ENCODE measurements around the gene CDK14.

The CDK14 gene

GRCh38 chr7:90850066-90850465 lies 253.9 kb downstream of the CDK14 start:
- Histone ChIP-seq H3K4me1 (ENCODE audit: insufficient read depth, low read length) (no peaks in the 10 kb centered on the region), H3K9ac (ENCODE audit: low read depth, low read length) (no peak overlapping the region), H3K36me3 (ENCODE audit: insufficient read depth, low read length) (no peaks in the 10 kb centered on the region), H3K9me3 (ENCODE audit: control insufficient read depth, insufficient read depth, low read length) (no peaks in the 10 kb centered on the region)

- no peaks in the 10 kb centered on the region for H3K36me3 ChIP-seq (ENCODE audit: insufficient read depth, low read length)
- H3K9ac ChIP-seq (ENCODE audit: low read depth, low read length): no peak overlapping the region
- H3K4me1 ChIP-seq (ENCODE audit: insufficient read depth, low read length): no peaks in the 10 kb centered on the region
- H3K9me3 ChIP-seq (ENCODE audit: control insufficient read depth, insufficient read depth, low read length): no peaks in the 10 kb centered on the region
Measured at GRCh38 chr7:90850471-90850870, 254.3 kb downstream of the CDK14 start.

- no peaks in the 10 kb centered on the region for H3K4me1 ChIP-seq (ENCODE audit: insufficient read depth, low read length)
- H3K9ac ChIP-seq (ENCODE audit: low read depth, low read length): no peak overlapping the region
- H3K36me3 ChIP-seq (ENCODE audit: insufficient read depth, low read length): no peaks in the 10 kb centered on the region
- no peaks in the 10 kb centered on the region for H3K9me3 ChIP-seq (ENCODE audit: control insufficient read depth, insufficient read depth, low read length)
Measured at GRCh38 chr7:90853205-90853604, 257.1 kb downstream of the CDK14 start.

DNA sequence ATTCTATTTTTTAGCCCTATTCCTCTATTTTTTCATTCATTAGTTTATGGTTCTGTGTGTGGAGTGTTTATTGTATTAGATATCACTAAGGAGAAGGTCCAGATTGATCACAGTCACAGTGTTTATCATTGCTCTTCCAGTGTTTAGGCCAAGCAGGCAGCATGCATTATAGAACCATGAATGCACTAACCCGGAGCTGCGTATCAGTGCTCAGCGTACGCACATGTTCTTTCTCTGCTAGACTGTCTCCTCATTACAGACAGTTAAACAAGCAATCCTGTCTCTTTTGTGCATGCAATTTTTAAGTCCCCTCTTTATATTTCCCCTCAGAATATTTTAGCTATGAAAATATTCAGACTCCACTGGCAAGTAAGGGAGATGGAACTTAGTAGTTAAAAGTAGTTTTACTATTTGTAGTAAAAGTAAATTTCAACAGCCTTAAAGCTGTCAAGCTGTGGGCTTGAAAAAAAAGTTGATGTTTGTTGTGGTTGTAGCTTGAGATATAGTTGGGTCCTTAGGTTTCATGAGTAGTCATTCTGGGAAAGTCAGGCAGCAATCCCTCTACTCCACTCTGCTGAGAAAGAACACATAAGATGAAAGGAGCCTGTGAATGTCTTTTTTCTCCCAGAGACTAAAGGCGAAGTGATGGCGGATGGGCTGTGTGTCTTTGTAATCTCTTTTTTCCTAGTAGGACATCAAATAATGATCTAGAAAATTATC lies 260.4 kb downstream of the CDK14 start:
- H3K4me1 ChIP-seq (ENCODE audit: insufficient read depth, low read length): no peaks in the 10 kb centered on the region
- no peaks in the 10 kb centered on the region for H3K9me3 ChIP-seq (ENCODE audit: control insufficient read depth, insufficient read depth, low read length)
- no peaks in the 10 kb centered on the region for H3K36me3 ChIP-seq (ENCODE audit: insufficient read depth, low read length)
- no peak overlapping the region for H3K9ac ChIP-seq (ENCODE audit: low read depth, low read length)

- H3K36me3 ChIP-seq (ENCODE audit: insufficient read depth, low read length): no peaks in the 10 kb centered on the region
- H3K9ac ChIP-seq (ENCODE audit: low read depth, low read length): no peak overlapping the region
- no peaks in the 10 kb centered on the region for H3K9me3 ChIP-seq (ENCODE audit: control insufficient read depth, insufficient read depth, low read length)
- H3K4me1 ChIP-seq (ENCODE audit: insufficient read depth, low read length): no peaks in the 10 kb centered on the region
Measured at GRCh38 chr7:90857603-90858002, 261.5 kb downstream of the CDK14 start.

GRCh38 chr7:90858546-90858945 lies 262.4 kb downstream of the CDK14 start:
- H3K9me3 ChIP-seq (ENCODE audit: control insufficient read depth, insufficient read depth, low read length): no peaks in the 10 kb centered on the region
- H3K36me3 ChIP-seq (ENCODE audit: insufficient read depth, low read length): no peaks in the 10 kb centered on the region

DNA sequence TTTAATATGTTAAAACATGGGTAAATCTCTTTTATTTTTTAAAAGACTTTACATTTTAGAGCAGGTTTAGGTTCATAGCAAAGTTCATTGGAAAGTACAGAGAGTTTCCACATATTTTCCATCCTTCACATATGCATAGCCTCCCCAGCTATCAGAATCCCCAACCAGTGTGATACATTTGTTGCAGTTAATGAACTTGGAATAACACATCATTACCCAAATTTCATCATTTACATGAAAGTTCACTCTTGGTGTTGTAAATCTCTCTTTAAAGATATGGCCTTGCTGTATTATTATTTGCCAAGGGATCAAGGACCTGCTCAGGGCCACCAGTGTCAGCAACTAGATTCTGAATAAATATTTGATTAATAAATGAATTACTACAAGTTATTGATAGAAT lies 263.4 kb downstream of the CDK14 start:
- no peaks in the 10 kb centered on the region for H3K4me1 ChIP-seq (ENCODE audit: insufficient read depth, low read length)
- no peaks in the 10 kb centered on the region for H3K36me3 ChIP-seq (ENCODE audit: insufficient read depth, low read length)
- no peaks in the 10 kb centered on the region for H3K9me3 ChIP-seq (ENCODE audit: control insufficient read depth, insufficient read depth, low read length)
- H3K9ac ChIP-seq (ENCODE audit: low read depth, low read length): no peak overlapping the region

More at GRCh38 chr7:90858546-90858945, 262.4 kb downstream of the CDK14 start:
- H3K4me1 ChIP-seq (ENCODE audit: insufficient read depth, low read length): no peaks in the 10 kb centered on the region
- H3K9ac ChIP-seq (ENCODE audit: low read depth, low read length): no peak overlapping the region

- H3K36me3 ChIP-seq (ENCODE audit: insufficient read depth, low read length): no peaks in the 10 kb centered on the region
- no peaks in the 10 kb centered on the region for H3K9me3 ChIP-seq (ENCODE audit: control insufficient read depth, insufficient read depth, low read length)
- no peaks in the 10 kb centered on the region for H3K4me1 ChIP-seq (ENCODE audit: insufficient read depth, low read length)
- no peak overlapping the region for H3K9ac ChIP-seq (ENCODE audit: low read depth, low read length)
Measured at GRCh38 chr7:90864088-90864487, 268.0 kb downstream of the CDK14 start.

DNA sequence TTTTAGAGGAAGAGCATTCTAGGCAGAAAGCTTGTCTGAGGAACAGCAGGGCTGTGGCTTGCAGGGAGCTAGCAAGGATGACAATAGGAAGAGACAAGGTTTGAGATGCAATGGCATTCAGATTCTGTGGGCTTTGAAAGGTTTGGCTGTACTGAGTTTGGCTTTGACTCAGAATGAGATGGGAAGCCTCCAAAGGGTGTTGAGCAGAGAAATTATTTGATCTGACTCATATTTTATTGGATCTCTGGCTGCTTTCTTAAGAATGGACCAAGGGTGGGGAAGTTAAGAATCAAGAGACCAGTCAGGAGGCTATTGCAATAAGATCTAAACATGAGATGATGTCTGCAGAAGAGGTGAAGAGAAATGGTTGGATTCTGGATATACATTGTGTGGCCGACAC lies 273.2 kb downstream of the CDK14 start:
- H3K36me3 ChIP-seq (ENCODE audit: insufficient read depth, low read length): no peaks in the 10 kb centered on the region
- H3K9ac ChIP-seq (ENCODE audit: low read depth, low read length): no peak overlapping the region
- no peaks in the 10 kb centered on the region for H3K4me1 ChIP-seq (ENCODE audit: insufficient read depth, low read length)
- H3K9me3 ChIP-seq (ENCODE audit: control insufficient read depth, insufficient read depth, low read length): no peaks in the 10 kb centered on the region

- no peaks in the 10 kb centered on the region for H3K4me1 ChIP-seq (ENCODE audit: insufficient read depth, low read length)
- H3K9ac ChIP-seq (ENCODE audit: low read depth, low read length): no peak overlapping the region
- no peaks in the 10 kb centered on the region for H3K36me3 ChIP-seq (ENCODE audit: insufficient read depth, low read length)
- H3K9me3 ChIP-seq (ENCODE audit: control insufficient read depth, insufficient read depth, low read length): no peaks in the 10 kb centered on the region
Measured at GRCh38 chr7:90876701-90877100, 280.6 kb downstream of the CDK14 start.

GRCh38 chr7:90877201-90877600 lies 281.1 kb downstream of the CDK14 start:
- Histone ChIP-seq H3K9me3 (ENCODE audit: control insufficient read depth, insufficient read depth, low read length) (no peaks in the 10 kb centered on the region), H3K4me1 (ENCODE audit: insufficient read depth, low read length) (no peaks in the 10 kb centered on the region), H3K36me3 (ENCODE audit: insufficient read depth, low read length) (no peaks in the 10 kb centered on the region), H3K9ac (ENCODE audit: low read depth, low read length) (no peak overlapping the region)

DNA sequence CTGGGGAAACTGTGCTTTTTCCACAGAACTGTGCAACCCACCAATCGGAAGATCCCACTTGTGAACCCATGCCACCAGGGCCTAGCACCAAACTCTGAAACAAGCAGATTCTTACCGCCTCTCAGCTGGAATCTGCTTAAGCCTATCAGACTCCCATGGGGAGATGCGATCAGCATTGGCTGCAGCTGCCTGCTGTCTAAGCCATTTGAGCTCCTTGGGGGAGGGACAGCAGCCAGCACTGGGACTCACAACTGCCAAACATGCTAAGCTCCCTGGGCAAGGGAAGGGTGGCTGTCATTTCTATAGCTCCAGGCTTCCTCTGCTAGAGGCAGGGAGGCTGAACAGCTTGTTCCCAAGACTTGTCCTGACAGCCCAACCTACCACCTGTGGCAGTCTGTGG lies 283.8 kb downstream of the CDK14 start:
- H3K4me1 ChIP-seq (ENCODE audit: insufficient read depth, low read length): no peaks in the 10 kb centered on the region
- H3K36me3 ChIP-seq (ENCODE audit: insufficient read depth, low read length): no peaks in the 10 kb centered on the region
- no peak overlapping the region for H3K9ac ChIP-seq (ENCODE audit: low read depth, low read length)
- no peaks in the 10 kb centered on the region for H3K9me3 ChIP-seq (ENCODE audit: control insufficient read depth, insufficient read depth, low read length)

- Histone ChIP-seq H3K36me3 (ENCODE audit: insufficient read depth, low read length) (no peaks in the 10 kb centered on the region), H3K4me1 (ENCODE audit: insufficient read depth, low read length) (no peaks in the 10 kb centered on the region), H3K9me3 (ENCODE audit: control insufficient read depth, insufficient read depth, low read length) (no peaks in the 10 kb centered on the region), H3K9ac (ENCODE audit: low read depth, low read length) (no peak overlapping the region)
Measured at GRCh38 chr7:90886416-90886815, 290.3 kb downstream of the CDK14 start.

DNA sequence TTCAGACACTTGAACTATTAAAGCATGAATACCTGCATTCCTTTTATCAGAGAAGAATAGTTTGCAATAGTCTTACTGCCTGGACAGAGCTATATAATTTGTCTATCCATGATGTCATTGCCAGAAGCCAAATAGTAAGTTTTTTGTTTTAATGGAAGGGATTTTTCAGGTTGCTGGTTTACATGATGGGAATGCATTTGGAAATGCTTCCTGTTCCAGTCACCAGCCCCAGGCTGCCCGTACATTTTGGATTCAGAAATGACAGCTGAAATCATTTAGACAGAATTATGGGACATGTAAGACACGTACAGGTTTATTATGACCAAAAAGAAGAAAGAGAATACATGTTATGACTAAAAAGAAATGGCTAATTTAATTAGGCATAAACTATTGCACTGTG lies 293.1 kb downstream of the CDK14 start:
- peaks cover 5% of the 10 kb centered on the region; the same call in 1 of the 2 replicates for H3K4me1 ChIP-seq (ENCODE audit: insufficient read depth, low read length)

DNA sequence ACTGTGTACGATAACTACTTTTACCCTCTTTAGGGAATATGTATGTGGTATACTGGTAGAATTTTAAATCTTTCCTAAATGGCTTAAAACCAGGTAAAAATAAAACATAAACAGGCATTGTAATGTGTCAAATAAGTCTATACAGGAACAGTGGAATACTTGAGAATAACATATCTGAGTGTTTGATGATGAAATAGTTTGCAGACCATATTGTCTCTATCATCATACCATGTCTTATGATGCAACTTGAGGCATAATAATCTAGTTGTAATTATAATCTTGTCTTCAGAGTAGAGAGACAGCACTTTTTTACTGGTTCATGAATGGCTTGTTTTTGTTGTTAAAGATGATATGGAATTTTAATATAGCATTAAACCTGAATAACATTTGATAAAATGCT lies 293.5 kb downstream of the CDK14 start:
- Histone ChIP-seq H3K9ac (ENCODE audit: low read depth, low read length) (no peak overlapping the region), H3K4me1 (ENCODE audit: insufficient read depth, low read length) (peaks cover 5% of the 10 kb centered on the region; the same call in 1 of the 2 replicates)

More for the DNA sequence above, 293.1 kb downstream of the CDK14 start:
- H3K9ac ChIP-seq (ENCODE audit: low read depth, low read length): no peak overlapping the region
- no peaks in the 10 kb centered on the region for H3K36me3 ChIP-seq (ENCODE audit: insufficient read depth, low read length)
- H3K9me3 ChIP-seq (ENCODE audit: control insufficient read depth, insufficient read depth, low read length): no peaks in the 10 kb centered on the region

More for the DNA sequence above, 293.5 kb downstream of the CDK14 start:
- H3K36me3 ChIP-seq (ENCODE audit: insufficient read depth, low read length): no peaks in the 10 kb centered on the region
- H3K9me3 ChIP-seq (ENCODE audit: control insufficient read depth, insufficient read depth, low read length): no peaks in the 10 kb centered on the region

Data from ES-I3 (cell line).